HepG2 (cell line): ENCODE results near the gene SPACA4. TPM values are rescaled to one million over a fixed set of nuclear protein-coding genes. Genes with fewer than 3 reads are reported as not detected.

Source experiments
- CBFB ChIP-seq: sonication (generic); formaldehyde crosslinking; IDR thresholded peaks from 2 replicates; pipeline ENCODE4 v1.4.0; 2020; ENCODE audit warnings: missing genetic modification reagents
- CEBPG ChIP-seq: IDR thresholded peaks from 2 replicates; pipeline ENCODE4 v1.6.1; 2016
- HCFC1 ChIP-seq: fragments of 150-350 bp; IDR thresholded peaks from 2 replicates; pipeline ENCODE4 v1.6.1; 2014; ENCODE audit warnings: low read depth, low read length
- HNRNPH1 ChIP-seq: fragments of 200-400 bp; formaldehyde crosslinking; optimal IDR thresholded peaks from 2 replicates; pipeline ENCODE3; 2017; ENCODE audit warnings: mild to moderate bottlenecking, low read depth, low read length
- LRRFIP1 ChIP-seq: sonication (generic); formaldehyde crosslinking; conservative IDR thresholded peaks from 2 replicates; pipeline ENCODE4 v1.4.0; 2020; ENCODE audit warnings: missing genetic modification reagents
- MZF1 ChIP-seq: sonication (generic); formaldehyde crosslinking; IDR thresholded peaks from 2 replicates; pipeline ENCODE4 v1.8.1; 2023; ENCODE audit warnings: mild to moderate bottlenecking, missing genetic modification reagents, borderline replicate concordance
- NFE2L1 ChIP-seq: sonication (generic); formaldehyde crosslinking; IDR thresholded peaks from 2 replicates; pipeline ENCODE4 v1.4.0; 2020; ENCODE audit warnings: missing genetic modification reagents, mild to moderate bottlenecking, borderline replicate concordance
- NR0B2 ChIP-seq: sonication (generic); formaldehyde crosslinking; IDR thresholded peaks from 2 replicates; pipeline ENCODE4 v1.4.0; 2020; ENCODE audit warnings: mild to moderate bottlenecking, missing genetic modification reagents
- ZNF354B ChIP-seq: sonication (generic); formaldehyde crosslinking; IDR thresholded peaks from 2 replicates; pipeline ENCODE4 v1.8.0; 2022; ENCODE audit warnings: mild to moderate bottlenecking, missing genetic modification reagents
- ZNF367 ChIP-seq: sonication (generic); formaldehyde crosslinking; IDR thresholded peaks from 2 replicates; pipeline ENCODE4 v1.4.0; 2020; ENCODE audit warnings: missing genetic modification reagents, borderline replicate concordance
- ZNF496 ChIP-seq: sonication (generic); formaldehyde crosslinking; IDR thresholded peaks from 2 replicates; pipeline ENCODE4 v1.8.1; 2023; ENCODE audit warnings: mild to moderate bottlenecking, moderate library complexity, missing genetic modification reagents; ENCODE audit not compliant: insufficient replicate concordance
- ZNF564 ChIP-seq: sonication (generic); formaldehyde crosslinking; IDR thresholded peaks from 2 replicates; pipeline ENCODE4 v1.8.1; 2023; ENCODE audit warnings: mild to moderate bottlenecking, missing genetic modification reagents
- polyA plus RNA-seq, 8 experiments: library from polyadenylated mRNA; depleted of rRNA in 3 of 8; stranded (reverse) in 7 of 8; unstranded in 1 of 8; fragments of >200 nt; fragmentation: Illumina TruSeq in 4 of 8; extraction: Trizol in 4 of 8; gene quantifications; 2 replicates each; pipeline versions ENCODE4 v1.2.1 to v1.2.3, GENCODE V29; 2011 to 2016; ENCODE audit warnings: low read depth in 4 of 8, missing spikeins in 1 of 8, mixed read lengths in 1 of 8; ENCODE audit not compliant: insufficient read depth in 1 of 8
- total RNA-seq, 5 experiments: library from RNA; depleted of rRNA; stranded (reverse); fragments of >200 nt; fragmentation: Illumina TruSeq; extraction: Trizol; gene quantifications; 2 replicates each; pipeline ENCODE4 v1.2.3, GENCODE V29; 2016; ENCODE audit warnings: low read depth in 1 of 5
- TF ChIP-seq, protein P1 (sequence below): sonication (generic); formaldehyde crosslinking; IDR thresholded peaks from 2 replicates; pipeline ENCODE4 v1.5.0; 2020; ENCODE audit warnings: missing genetic modification reagents
- TF ChIP-seq, protein P2 (sequence below): sonication (generic); formaldehyde crosslinking; IDR thresholded peaks from 2 replicates; pipeline ENCODE4 v1.4.0; 2020; ENCODE audit warnings: missing genetic modification reagents

Gene SPACA4
- total and polyA plus RNA-seq, 2 of the 13 experiments (the other 11 are each of a cell fraction or from before 2014, with no cell fraction given) = not detected

DNA sequence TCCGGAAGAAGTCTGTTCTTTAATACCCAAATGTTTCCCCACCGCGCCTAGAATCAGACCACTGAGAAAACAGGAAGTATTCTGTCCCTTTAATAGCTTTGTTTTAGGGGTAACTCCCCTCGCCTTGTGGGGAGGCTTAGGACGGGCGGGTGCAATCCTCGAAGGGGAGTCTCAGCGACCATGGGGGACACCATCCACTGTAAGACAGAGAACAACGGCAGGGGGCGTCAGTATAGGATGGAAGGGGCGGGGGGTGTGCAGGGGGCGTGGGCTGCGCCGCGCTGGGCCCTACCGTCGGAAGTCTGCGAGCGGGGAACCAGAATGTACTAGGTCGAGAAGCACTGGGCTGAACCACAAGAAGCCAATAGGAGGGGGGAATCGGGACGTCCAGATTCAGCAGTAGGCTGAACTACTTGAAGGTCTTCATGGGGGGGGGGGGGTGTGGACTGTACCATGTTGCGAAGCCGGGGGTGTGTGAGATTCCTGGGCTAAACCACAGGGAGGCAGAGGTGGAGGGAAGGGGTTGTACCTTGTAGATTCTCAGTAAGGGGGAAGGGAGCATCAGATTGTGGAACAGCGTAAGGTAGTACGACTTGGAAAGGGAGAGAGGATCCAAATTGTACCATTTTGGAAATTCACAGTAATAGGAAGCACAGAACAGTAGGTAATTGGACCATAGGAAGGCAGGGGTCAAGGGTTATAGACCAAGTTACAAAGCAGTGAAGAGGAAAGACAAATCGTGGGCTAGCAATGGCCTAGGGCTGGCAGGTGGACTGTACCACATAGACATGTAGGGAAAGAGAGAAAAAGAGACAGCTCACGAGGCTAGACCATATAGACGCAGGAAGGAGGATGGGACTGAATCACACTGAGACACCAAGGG lies 31.6 kb downstream of the SPACA4 start (continued):
- TF ChIP-seq ZNF496 (CRISPR knock-in tag) (no peak), MZF1 (CRISPR knock-in tag) (no peak), NFE2L1 (CRISPR knock-in tag) (no peak), CEBPG (no peak), ZNF354B (CRISPR knock-in tag) (no peak), HNRNPH1 (no peak), HCFC1 (no peak), ZNF367 (CRISPR knock-in tag) (no peak), CBFB (CRISPR knock-in tag) (no peak), NR0B2 (CRISPR knock-in tag) (no peak), ZNF564 (CRISPR knock-in tag) (no peak), LRRFIP1 (no peak)
- TF ChIP-seq, protein P1, sequence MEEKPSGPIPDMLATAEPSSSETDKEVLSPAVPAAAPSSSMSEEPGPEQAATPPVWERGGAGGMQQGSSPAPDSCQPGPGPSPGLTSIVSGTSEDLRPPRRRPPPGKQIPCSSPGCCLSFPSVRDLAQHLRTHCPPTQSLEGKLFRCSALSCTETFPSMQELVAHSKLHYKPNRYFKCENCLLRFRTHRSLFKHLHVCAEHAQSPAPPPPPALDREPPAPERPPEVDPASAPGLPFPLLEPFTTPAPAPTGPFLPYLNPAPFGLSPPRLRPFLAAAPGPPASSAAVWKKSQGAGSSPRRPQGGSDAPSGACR (CRISPR knock-in tag) = no peak
- TF ChIP-seq, protein P2, sequence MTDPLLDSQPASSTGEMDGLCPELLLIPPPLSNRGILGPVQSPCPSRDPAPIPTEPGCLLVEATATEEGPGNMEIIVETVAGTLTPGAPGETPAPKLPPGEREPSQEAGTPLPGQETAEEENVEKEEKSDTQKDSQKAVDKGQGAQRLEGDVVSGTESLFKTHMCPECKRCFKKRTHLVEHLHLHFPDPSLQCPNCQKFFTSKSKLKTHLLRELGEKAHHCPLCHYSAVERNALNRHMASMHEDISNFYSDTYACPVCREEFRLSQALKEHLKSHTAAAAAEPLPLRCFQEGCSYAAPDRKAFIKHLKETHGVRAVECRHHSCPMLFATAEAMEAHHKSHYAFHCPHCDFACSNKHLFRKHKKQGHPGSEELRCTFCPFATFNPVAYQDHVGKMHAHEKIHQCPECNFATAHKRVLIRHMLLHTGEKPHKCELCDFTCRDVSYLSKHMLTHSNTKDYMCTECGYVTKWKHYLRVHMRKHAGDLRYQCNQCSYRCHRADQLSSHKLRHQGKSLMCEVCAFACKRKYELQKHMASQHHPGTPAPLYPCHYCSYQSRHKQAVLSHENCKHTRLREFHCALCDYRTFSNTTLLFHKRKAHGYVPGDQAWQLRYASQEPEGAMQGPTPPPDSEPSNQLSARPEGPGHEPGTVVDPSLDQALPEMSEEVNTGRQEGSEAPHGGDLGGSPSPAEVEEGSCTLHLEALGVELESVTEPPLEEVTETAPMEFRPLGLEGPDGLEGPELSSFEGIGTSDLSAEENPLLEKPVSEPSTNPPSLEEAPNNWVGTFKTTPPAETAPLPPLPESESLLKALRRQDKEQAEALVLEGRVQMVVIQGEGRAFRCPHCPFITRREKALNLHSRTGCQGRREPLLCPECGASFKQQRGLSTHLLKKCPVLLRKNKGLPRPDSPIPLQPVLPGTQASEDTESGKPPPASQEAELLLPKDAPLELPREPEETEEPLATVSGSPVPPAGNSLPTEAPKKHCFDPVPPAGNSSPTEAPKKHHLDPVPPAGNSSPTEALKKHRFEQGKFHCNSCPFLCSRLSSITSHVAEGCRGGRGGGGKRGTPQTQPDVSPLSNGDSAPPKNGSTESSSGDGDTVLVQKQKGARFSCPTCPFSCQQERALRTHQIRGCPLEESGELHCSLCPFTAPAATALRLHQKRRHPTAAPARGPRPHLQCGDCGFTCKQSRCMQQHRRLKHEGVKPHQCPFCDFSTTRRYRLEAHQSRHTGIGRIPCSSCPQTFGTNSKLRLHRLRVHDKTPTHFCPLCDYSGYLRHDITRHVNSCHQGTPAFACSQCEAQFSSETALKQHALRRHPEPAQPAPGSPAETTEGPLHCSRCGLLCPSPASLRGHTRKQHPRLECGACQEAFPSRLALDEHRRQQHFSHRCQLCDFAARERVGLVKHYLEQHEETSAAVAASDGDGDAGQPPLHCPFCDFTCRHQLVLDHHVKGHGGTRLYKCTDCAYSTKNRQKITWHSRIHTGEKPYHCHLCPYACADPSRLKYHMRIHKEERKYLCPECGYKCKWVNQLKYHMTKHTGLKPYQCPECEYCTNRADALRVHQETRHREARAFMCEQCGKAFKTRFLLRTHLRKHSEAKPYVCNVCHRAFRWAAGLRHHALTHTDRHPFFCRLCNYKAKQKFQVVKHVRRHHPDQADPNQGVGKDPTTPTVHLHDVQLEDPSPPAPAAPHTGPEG (CRISPR knock-in tag) = 0 out of 2 replicates have a peak, but pooled peaks have one; percentile 22
